ENCODE data around the gene DENND4A.

Gene DENND4A

GRCh38 chr15:65723876-65724275 lies 68.2 kb downstream of the DENND4A start:
- no peaks in the 10 kb centered on the region for H3K4me1 ChIP-seq (ENCODE audit: control insufficient read depth, insufficient read depth, low read length)
- POLR2A ChIA-PET: no interaction called here
- peaks cover 8 to 29% of the 10 kb centered on the region in 2 experiments for H3K36me3 ChIP-seq (ENCODE audit: control insufficient read depth in 2 of 2, insufficient read depth in 1 of 2, low read length in 2 of 2)
- no peak overlapping the region for H3K27ac ChIP-seq (ENCODE audit: extremely low read depth, low read depth, low read length)
- TF ChIP-seq ZNF223 (tag by site-specific recombination; IDR thresholded peaks at IDR 0.05) (no peak), ZNF704 (tag by site-specific recombination; IDR thresholded peaks at IDR 0.05) (no peak), ZNF398 (tag by site-specific recombination; IDR thresholded peaks at IDR 0.05) (no peak)
- H3K9me3 ChIP-seq (ENCODE audit: control insufficient read depth, insufficient read depth, low read depth, low read length): no peaks in the 10 kb centered on the region
- CTCF ChIA-PET: interaction anchor here (0.5 to 0.6 kb wide), 2 partner anchors 96 to 112 kb away, joined by 5 read pairs; no protein-coding TSS in a partner anchor
- no peak overlapping the region for H3K4me3 ChIP-seq (ENCODE audit: low read depth, low read length)

- ChIA-PET POLR2A (no interaction called here), CTCF (no interaction called here)
- Histone ChIP-seq H3K4me1 (ENCODE audit: control insufficient read depth, insufficient read depth, low read length) (no peaks in the 10 kb centered on the region), H3K36me3 (ENCODE audit: control insufficient read depth in 2 of 2, insufficient read depth in 1 of 2, low read length in 2 of 2) (peaks cover 14 to 29% of the 10 kb centered on the region in 2 experiments), H3K9me3 (ENCODE audit: control insufficient read depth, insufficient read depth, low read depth, low read length) (no peaks in the 10 kb centered on the region), H3K4me3 (ENCODE audit: low read depth, low read length) (no peak overlapping the region), H3K27ac (ENCODE audit: extremely low read depth, low read depth, low read length) (no peak overlapping the region)
- TF ChIP-seq ZBTB1 (tag by site-specific recombination; IDR thresholded peaks at IDR 0.05) (no peak), ZNF837 (tag by site-specific recombination; IDR thresholded peaks at IDR 0.05) (no peak), ZBTB20 (tag by site-specific recombination; IDR thresholded peaks at IDR 0.05) (no peak), ZNF549 (tag by site-specific recombination; IDR thresholded peaks at IDR 0.05) (no peak), ZSCAN23 (tag by site-specific recombination; IDR thresholded peaks at IDR 0.05) (no peak), KLF10 (tag by site-specific recombination; IDR thresholded peaks at IDR 0.05) (no peak), ZNF221 (tag by site-specific recombination; IDR thresholded peaks at IDR 0.05; ENCODE audit: borderline replicate concordance) (no peak), ZNF341 (tag by site-specific recombination; IDR thresholded peaks at IDR 0.05; ENCODE audit: low read depth) (no peak), ZNF133 (tag by site-specific recombination; IDR thresholded peaks at IDR 0.05) (no peak), KLF9 (tag by site-specific recombination; IDR thresholded peaks at IDR 0.05; ENCODE audit: low read depth) (no peak), ZNF707 (tag by site-specific recombination; IDR thresholded peaks at IDR 0.05) (no peak), ZNF433 (tag by site-specific recombination; IDR thresholded peaks at IDR 0.05; ENCODE audit: low read depth) (no peak)
- TF ChIP-seq, protein P1, sequence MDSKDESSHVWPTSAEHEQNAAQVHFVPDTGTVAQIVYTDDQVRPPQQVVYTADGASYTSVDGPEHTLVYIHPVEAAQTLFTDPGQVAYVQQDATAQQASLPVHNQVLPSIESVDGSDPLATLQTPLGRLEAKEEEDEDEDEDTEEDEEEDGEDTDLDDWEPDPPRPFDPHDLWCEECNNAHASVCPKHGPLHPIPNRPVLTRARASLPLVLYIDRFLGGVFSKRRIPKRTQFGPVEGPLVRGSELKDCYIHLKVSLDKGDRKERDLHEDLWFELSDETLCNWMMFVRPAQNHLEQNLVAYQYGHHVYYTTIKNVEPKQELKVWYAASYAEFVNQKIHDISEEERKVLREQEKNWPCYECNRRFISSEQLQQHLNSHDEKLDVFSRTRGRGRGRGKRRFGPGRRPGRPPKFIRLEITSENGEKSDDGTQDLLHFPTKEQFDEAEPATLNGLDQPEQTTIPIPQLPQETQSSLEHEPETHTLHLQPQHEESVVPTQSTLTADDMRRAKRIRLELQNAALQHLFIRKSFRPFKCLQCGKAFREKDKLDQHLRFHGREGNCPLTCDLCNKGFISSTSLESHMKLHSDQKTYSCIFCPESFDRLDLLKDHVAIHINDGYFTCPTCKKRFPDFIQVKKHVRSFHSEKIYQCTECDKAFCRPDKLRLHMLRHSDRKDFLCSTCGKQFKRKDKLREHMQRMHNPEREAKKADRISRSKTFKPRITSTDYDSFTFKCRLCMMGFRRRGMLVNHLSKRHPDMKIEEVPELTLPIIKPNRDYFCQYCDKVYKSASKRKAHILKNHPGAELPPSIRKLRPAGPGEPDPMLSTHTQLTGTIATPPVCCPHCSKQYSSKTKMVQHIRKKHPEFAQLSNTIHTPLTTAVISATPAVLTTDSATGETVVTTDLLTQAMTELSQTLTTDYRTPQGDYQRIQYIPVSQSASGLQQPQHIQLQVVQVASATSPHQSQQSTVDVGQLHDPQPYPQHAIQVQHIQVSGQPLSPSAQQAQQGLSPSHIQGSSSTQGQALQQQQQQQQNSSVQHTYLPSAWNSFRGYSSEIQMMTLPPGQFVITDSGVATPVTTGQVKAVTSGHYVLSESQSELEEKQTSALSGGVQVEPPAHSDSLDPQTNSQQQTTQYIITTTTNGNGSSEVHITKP (tag by site-specific recombination; IDR thresholded peaks at IDR 0.05): no peak
- TF ChIP-seq, protein P2, sequence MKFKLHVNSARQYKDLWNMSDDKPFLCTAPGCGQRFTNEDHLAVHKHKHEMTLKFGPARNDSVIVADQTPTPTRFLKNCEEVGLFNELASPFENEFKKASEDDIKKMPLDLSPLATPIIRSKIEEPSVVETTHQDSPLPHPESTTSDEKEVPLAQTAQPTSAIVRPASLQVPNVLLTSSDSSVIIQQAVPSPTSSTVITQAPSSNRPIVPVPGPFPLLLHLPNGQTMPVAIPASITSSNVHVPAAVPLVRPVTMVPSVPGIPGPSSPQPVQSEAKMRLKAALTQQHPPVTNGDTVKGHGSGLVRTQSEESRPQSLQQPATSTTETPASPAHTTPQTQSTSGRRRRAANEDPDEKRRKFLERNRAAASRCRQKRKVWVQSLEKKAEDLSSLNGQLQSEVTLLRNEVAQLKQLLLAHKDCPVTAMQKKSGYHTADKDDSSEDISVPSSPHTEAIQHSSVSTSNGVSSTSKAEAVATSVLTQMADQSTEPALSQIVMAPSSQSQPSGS (tag by site-specific recombination; IDR thresholded peaks at IDR 0.05; ENCODE audit: low read depth): no peak
- TF ChIP-seq, protein P3, sequence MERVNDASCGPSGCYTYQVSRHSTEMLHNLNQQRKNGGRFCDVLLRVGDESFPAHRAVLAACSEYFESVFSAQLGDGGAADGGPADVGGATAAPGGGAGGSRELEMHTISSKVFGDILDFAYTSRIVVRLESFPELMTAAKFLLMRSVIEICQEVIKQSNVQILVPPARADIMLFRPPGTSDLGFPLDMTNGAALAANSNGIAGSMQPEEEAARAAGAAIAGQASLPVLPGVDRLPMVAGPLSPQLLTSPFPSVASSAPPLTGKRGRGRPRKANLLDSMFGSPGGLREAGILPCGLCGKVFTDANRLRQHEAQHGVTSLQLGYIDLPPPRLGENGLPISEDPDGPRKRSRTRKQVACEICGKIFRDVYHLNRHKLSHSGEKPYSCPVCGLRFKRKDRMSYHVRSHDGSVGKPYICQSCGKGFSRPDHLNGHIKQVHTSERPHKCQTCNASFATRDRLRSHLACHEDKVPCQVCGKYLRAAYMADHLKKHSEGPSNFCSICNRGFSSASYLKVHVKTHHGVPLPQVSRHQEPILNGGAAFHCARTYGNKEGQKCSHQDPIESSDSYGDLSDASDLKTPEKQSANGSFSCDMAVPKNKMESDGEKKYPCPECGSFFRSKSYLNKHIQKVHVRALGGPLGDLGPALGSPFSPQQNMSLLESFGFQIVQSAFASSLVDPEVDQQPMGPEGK (tag by site-specific recombination; IDR thresholded peaks at IDR 0.05): no peak
- TF ChIP-seq, protein P4, sequence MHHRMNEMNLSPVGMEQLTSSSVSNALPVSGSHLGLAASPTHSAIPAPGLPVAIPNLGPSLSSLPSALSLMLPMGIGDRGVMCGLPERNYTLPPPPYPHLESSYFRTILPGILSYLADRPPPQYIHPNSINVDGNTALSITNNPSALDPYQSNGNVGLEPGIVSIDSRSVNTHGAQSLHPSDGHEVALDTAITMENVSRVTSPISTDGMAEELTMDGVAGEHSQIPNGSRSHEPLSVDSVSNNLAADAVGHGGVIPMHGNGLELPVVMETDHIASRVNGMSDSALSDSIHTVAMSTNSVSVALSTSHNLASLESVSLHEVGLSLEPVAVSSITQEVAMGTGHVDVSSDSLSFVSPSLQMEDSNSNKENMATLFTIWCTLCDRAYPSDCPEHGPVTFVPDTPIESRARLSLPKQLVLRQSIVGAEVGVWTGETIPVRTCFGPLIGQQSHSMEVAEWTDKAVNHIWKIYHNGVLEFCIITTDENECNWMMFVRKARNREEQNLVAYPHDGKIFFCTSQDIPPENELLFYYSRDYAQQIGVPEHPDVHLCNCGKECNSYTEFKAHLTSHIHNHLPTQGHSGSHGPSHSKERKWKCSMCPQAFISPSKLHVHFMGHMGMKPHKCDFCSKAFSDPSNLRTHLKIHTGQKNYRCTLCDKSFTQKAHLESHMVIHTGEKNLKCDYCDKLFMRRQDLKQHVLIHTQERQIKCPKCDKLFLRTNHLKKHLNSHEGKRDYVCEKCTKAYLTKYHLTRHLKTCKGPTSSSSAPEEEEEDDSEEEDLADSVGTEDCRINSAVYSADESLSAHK (tag by site-specific recombination; IDR thresholded peaks at IDR 0.05): no peak
- TF ChIP-seq, protein P5, sequence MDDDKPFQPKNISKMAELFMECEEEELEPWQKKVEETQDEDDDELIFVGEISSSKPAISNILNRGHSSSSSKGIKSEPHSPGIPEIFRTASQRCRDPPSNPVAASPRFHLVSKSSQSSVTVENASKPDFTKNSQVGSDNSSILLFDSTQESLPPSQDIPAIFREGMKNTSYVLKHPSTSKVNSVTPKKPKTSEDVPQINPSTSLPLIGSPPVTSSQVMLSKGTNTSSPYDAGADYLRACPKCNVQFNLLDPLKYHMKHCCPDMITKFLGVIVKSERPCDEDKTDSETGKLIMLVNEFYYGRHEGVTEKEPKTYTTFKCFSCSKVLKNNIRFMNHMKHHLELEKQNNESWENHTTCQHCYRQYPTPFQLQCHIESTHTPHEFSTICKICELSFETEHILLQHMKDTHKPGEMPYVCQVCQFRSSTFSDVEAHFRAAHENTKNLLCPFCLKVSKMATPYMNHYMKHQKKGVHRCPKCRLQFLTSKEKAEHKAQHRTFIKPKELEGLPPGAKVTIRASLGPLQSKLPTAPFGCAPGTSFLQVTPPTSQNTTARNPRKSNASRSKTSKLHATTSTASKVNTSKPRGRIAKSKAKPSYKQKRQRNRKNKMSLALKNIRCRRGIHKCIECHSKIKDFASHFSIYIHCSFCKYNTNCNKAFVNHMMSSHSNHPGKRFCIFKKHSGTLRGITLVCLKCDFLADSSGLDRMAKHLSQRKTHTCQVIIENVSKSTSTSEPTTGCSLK (tag by site-specific recombination; IDR thresholded peaks at IDR 0.05): no peak
These were observed 69.9 kb downstream of the DENND4A start for GRCh38 chr15:65722191-65722590.

All from HEK293 (cell line).